GM19372 (cell line): Measurements from ENCODE around the gene NAGLU.

ENCODE experiments used
- ATAC-seq: cut with Tn5 transposase; IDR thresholded peaks from one replicate; pipeline ENCODE4 v1.9.1; 2021; ENCODE audit warnings: mild to moderate bottlenecking, low read depth, moderate library complexity; ENCODE audit not compliant: unreplicated experiment

The NAGLU gene

GRCh38 chr17:42563143-42563509, 27.1 kb downstream of the NAGLU start:
- no peak for ATAC-seq

DNA sequence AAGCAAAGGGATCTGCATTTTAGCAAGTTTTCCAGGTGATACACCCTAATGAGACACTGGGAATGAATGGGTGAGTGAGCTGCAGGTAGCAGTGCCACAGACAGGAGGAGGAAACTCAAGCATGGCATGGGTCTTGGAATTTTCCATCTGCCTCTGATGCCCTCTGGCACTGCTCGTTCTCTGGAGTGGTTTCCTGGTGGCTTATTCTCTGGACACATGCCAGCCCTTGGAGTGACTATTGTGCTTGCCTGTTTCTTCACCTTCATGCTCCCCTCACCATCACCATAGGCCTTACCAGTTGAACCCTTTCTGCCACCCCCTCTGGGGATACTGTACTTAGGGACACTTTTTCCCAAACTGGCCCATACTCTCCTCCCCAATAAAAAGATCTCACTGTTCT, 27.5 kb downstream of the NAGLU start:
- no peak for ATAC-seq

- ATAC-seq = no peak
These were observed 27.9 kb downstream of the NAGLU start for GRCh38 chr17:42563950-42564349.

GRCh38 chr17:42564815-42565522, 28.9 kb downstream of the NAGLU start:
- no peak for ATAC-seq

GRCh38 chr17:42565523-42566214, 29.6 kb downstream of the NAGLU start:
- no peak for ATAC-seq

DNA sequence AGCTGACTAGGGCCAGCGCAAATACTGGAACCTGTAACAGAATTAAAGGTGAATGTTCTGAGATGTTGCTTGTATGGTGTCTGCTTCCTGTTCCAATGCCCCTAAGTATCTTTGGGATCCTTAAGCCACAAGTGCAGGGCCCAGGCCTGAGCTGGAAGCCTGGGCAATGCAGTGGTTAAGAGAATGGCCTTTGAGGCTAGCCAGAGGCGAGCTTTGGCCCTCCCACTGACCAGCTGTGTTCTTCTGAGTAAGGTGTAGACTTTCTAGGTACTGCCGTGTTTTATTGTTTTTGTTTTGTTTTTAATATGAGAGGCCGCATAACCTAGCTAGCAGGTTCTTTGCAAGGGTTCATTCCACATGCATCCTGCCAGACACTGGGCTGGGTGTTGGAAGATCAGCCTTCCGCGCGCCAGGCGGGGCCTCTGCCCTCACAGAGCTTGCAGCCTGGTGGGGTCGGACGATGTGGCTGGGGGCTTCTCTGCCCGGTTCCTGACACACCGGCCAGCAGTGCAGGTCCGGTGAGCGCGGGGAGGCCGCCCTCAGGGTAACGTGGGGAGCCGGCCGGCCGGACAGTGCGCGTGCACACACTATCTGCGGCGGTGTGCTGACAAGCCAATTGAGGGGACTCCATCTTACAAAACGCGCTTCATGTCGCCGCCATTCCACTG, 30.3 kb downstream of the NAGLU start:
- ATAC-seq = no peak

DNA sequence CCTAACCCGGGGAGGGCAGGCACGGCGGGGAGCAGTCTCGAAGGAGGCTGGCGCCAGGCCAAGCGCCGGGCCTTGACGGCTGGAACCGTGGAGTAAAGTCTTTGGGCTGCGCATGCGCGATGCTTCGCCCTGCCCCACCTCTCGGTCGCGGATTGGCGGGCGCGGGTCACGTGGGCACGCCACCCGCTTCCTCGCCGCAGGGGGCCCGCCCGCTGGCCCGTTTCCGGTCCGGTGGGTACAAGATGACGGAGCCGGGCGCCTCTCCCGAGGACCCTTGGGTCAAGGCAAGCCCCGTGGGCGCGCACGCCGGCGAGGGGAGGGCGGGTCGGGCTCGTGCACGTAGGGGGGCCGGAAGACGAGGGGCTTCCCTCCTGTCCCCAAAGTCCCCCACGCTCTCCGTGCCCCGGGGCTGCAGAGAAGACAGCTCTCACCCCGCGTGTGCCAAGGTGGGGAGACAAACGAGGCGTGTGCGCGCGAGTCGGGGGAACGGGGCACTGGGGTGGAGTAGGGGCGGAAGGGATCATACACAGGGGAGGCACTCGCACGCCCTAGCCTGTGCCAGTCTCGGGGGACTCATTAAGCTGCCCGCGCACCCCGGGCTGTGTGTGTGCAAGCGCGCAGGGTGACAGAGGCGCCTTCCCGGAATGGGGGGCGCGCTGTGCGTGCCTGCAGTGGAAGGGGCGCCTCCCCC, 31.0 kb downstream of the NAGLU start, which contains the start of gene MLX:
TSS of gene MLX (plus strand) at position 218 of the 691 bp plus-strand sequence. CDS start at position 243, 25 bp downstream.
- ATAC-seq = peak; percentile 61

DNA sequence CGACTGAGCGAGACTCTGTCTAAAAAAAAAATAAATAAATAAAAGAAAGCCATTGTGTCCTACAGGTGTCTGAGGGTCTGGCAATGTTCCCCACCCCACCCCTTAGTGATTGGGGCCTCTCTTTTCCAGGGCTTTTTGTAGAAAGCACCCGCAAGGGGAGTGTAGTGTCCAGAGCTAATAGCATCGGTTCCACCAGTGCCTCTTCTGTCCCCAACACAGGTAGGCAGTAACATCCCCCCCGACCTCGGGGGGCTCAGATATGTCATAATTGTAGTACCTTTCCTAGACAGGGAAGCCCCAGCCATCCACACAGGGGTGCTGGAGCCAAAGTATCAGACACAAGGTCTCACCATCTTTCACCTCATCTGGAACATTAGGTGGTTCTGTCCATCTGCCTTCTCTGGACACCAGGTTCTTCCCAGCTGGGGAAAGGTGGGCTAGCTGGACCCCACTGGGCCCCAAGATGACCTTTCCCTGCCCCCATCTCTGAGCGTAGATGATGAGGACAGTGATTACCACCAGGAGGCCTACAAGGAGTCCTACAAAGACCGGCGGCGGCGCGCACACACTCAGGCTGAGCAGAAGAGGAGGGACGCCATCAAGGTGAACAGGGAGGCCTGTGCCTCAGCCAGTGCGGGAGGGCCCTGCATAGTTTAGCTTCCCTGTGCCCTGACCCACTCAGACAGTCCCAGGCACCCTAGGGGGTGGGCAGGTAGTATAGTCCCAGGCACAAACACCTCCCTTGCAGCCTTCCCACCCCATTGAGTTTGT, 32.5 kb downstream of the NAGLU start:
- ATAC-seq = no peak

DNA sequence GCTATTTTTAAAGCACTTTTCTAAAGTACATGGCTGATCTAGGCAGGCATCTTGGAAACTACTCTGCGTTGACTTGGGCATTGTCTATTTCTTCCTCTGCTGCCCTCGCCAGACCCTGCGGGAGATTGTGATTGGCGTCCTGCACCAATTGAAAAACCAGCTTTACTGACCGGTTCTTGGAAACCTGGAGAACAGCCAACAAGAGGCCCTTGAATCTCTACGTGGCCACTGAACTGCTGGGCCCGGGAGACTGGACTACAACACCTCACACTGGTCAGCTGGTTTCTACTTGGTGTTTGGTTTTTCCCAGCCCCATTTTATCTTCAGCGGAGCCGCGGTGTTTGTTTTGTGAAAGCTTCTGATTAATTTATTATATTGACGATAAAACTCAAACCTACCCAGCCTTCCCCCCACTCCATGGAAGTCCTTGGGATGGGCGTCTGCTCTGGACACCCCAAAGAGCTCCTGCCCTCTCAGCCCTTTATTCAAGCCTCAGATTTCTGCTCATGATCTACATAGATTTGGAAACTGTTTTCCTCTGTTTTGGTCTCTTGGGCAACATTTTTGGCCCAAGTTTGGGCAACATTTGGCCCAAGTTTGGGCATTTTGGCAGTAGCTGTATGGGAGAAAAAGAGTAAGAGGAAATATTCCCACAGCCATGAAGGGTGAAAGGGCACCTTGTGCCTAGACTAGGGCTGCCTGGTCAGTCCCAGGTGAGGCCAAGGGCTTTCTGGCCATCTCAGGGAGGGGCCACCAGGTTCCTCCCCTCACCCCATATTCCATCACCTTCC, 35.6 kb downstream of the NAGLU start:
- ATAC-seq = no peak

- ATAC-seq = no peak
These were observed 37.1 kb downstream of the NAGLU start for GRCh38 chr17:42573095-42573494.

DNA sequence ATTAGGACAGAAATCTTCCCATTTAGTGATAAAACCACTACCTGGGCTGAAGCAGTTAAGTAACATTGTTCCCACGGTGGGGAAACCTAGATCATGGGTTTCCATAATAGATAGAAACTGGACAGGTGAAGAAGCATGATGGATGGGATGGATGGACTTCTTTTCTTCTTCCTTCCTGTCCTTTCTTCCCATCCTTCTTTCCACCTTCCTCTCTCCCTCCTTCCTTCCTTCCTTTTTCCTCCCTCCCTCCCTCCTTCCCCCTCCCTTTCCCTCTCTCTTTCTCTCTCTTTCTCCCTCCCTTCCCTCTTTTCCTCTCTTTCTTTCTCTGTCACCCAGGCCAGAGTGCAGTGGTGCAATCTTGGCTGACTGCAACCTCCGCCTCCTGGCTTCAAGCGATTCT, 38.4 kb downstream of the NAGLU start:
- no peak for ATAC-seq

DNA sequence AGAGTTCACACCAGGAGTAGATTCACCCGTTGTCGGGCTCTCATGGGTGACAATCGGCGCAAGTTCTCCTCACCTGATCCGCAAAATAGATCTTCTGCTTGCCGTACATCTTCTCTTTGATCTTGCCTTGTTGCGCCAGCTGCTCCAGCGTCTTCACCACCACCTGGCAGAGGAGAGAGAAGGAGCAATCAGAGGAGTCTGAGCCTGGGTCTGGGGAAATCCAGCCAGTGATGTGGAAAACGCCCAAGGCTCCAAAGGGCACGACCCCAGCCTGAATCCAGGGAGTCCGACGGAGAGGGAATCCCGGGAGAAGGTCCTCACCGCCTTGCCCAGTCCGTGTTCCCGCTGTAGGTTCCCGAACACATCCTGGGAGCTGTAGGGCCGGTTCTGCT, 41.1 kb downstream of the NAGLU start:
- ATAC-seq = no peak

DNA sequence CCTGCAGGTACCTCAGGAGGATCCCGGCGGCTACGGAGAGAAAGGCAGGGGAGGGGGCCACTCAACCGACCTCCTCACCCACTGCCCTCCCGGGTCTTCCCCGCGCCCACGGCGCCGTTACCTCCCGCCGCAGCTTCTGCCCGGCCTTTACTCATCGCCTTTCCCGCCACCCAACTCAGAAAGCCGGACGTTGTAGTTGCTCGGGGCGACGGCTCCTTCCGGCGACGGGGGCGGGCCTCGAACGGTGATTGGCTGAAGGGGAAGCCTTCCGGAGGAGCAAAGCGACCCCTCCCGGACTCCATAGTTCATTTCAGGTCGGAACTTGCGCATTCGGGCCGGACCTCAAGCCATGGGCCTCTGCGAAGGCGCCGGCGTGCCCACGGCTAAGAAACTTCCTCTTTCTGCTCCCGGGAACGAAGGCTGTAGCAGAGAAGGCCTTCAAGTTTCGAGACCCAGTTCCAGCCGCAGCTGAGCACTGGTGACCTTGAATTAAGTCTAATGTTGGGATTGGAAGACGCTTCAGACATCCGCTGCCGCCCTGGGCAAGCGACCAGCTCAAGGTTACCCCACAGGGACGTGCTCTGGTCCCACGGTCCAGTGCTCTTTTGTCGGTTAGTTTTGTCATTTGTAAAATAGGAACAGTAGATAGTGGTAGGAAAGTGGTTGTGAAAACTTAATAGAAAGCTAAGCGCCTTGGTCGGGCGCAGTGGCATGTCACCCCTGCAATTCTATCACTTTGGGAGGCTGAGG, 41.7 kb downstream of the NAGLU start, which contains the start of gene PSMC3IP:
TSS of gene PSMC3IP (minus strand) at position 198 of the 750 bp plus-strand sequence. CDS start at position 155, 43 bp downstream.
- peak; percentile 63 for ATAC-seq

GRCh38 chr17:42578282-42578869, 42.3 kb downstream of the NAGLU start:
- ATAC-seq = peak; percentile 59

DNA sequence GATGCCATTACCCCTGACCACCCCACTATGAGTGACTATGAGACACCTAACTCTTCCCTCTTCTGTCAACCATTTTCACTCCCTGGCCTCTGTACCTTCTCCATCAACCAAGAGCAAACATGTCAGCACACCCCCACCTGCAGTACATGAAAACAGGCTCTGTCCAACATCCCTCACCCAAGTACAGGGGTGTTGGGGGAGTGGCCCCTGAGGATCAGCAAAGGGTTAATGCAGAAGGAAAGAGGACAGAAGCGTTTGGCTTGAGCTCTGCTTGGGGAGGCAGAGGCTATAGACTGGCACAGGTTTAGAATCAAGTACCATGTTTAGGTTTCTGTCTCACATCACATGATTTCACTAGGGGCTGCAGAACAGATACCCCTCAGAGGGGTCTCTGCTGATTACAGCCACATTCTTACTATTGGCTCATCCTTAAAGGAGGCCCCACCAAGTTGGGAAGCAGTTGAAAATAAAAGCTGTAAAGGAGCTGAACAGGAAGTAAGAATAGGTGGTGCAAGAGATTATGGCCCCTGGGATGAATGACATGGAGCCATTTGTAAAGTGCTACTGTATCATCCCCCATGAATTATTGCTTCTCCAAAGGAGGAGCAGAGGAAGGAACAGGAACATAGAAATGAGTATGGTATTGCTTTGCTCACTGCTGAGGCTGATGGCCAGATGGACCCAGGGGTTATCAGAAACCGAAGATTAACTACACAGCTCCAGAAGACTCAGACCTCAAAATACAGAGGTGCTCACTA, 43.9 kb downstream of the NAGLU start:
- no peak for ATAC-seq

- no peak for ATAC-seq
These were observed 45.8 kb downstream of the NAGLU start for GRCh38 chr17:42581744-42582270.

GRCh38 chr17:42584880-42585279, 48.8 kb downstream of the NAGLU start:
- ATAC-seq = no peak
